ENCODE measurements around the gene ALPP.
"Not testable (repeated sequence)": the region's sequence is repeated elsewhere in the genome, so short reads cannot be mapped to it uniquely, and the experiment has no call there.

ALPP gene

GRCh38 chr2:232367016-232367415 lies 11.5 kb upstream of the ALPP start:
- Histone ChIP-seq H3K9ac (ENCODE audit: low read depth, low read length) (no peak overlapping the region), H3K36me3 (ENCODE audit: insufficient read depth, low read length) (no peaks in the 10 kb centered on the region), H3K4me3 (ENCODE audit: low read length) (no peak overlapping the region), H3K9me3 (ENCODE audit: insufficient read depth, low read depth, low read length) (no peaks in the 10 kb centered on the region), H3K4me1 (ENCODE audit: insufficient read depth, low read length) (peaks cover 11% of the 10 kb centered on the region), H3K27me3 (ENCODE audit: insufficient read depth, low read length) (no peaks in the 10 kb centered on the region), H3K27ac (ENCODE audit: low read depth, low read length) (no peak overlapping the region)
- 85% methylated on average over 7 of the region's 7 CpGs for WGBS

- H3K27me3 ChIP-seq (ENCODE audit: insufficient read depth, low read length): no peaks in the 10 kb centered on the region
- no peak overlapping the region for H3K27ac ChIP-seq (ENCODE audit: low read depth, low read length)
- H3K9ac ChIP-seq (ENCODE audit: low read depth, low read length): no peak overlapping the region
- peaks cover 11% of the 10 kb centered on the region for H3K4me1 ChIP-seq (ENCODE audit: insufficient read depth, low read length)
- no peak overlapping the region for H3K4me3 ChIP-seq (ENCODE audit: low read length)
- 75% methylated on average over 13 of the region's 13 CpGs for WGBS
- no peaks in the 10 kb centered on the region for H3K36me3 ChIP-seq (ENCODE audit: insufficient read depth, low read length)
- H3K9me3 ChIP-seq (ENCODE audit: insufficient read depth, low read depth, low read length): no peaks in the 10 kb centered on the region
Observed at GRCh38 chr2:232367591-232368233, 10.8 kb upstream of the ALPP start.

DNA sequence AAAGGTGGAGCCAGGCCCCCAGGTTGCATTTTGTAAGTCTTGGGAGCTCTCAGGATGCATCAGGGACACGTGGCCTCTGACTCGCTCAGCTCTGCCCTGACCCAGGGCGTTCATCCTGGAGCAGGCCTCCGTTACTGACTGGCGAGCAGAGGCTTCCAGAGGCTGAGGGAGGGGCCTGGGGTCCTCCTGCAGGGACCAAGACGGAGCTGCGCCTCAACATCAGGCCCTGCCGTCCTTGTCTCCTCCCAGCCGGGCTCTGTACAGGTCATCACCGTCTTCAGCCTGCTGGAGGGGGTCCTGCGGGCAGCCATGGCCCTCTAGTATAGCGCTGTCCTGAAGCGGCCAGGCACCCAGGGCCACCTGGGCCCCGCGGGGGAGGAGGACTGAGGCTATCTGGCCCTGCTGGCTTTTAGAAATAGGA lies 10.2 kb upstream of the ALPP start:
- Histone ChIP-seq H3K4me1 (ENCODE audit: insufficient read depth, low read length) (peaks cover 11% of the 10 kb centered on the region), H3K9ac (ENCODE audit: low read depth, low read length) (no peak overlapping the region), H3K27me3 (ENCODE audit: insufficient read depth, low read length) (no peaks in the 10 kb centered on the region), H3K4me3 (ENCODE audit: low read length) (no peak overlapping the region), H3K36me3 (ENCODE audit: insufficient read depth, low read length) (no peaks in the 10 kb centered on the region), H3K27ac (ENCODE audit: low read depth, low read length) (no peak overlapping the region), H3K9me3 (ENCODE audit: insufficient read depth, low read depth, low read length) (no peaks in the 10 kb centered on the region)
- WGBS: 82% methylated on average over 15 of the region's 15 CpGs

DNA sequence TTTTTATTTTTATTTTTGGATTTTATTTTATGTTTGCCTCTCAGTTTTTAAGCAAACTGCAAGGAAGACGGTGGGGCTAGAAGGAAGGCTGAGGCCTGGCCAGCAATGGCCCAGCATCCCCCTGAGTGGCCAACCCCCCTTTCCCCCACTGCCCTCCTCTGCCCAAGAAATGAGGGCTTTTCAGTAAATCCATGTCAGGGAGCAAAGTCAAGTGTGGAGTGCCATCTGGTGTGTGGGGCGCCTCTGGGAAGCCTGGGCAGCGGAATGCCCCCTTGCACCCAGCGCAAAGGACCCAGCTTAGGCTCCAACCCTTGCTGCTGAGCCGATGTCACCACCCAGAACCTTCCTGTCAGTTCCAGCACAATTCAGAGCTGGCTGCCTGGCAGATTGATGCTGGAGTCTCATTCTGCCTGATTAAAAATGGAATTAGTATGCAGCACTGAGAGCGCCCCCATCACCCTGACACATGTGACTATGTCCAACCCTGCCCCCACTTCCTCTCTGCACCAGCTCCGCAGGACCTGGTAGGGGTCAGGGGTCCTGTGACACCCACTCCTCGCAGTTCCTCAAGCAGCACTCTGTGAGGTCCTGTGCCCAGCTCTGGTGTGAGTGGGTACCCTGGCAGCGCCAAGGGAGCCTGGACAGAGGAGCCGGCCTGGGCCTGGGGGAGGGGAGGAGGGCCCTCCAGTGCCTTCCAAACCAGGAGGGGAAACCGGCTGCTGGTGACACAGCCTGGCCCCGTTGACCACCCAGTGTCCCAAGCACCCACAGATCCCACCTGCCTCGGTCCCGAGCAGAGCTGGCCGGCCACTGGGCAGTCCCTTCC lies 9.2 kb upstream of the ALPP start:
- no peaks in the 10 kb centered on the region for H3K36me3 ChIP-seq (ENCODE audit: insufficient read depth, low read length)
- peaks cover 15% of the 10 kb centered on the region for H3K4me1 ChIP-seq (ENCODE audit: insufficient read depth, low read length)
- no peak overlapping the region for H3K4me3 ChIP-seq (ENCODE audit: low read length)
- no peak overlapping the region for H3K9ac ChIP-seq (ENCODE audit: low read depth, low read length)
- H3K27ac ChIP-seq (ENCODE audit: low read depth, low read length): no peak overlapping the region
- 85% methylated on average over 15 of the region's 15 CpGs for WGBS
- H3K9me3 ChIP-seq (ENCODE audit: insufficient read depth, low read depth, low read length): no peaks in the 10 kb centered on the region
- no peaks in the 10 kb centered on the region for H3K27me3 ChIP-seq (ENCODE audit: insufficient read depth, low read length)

DNA sequence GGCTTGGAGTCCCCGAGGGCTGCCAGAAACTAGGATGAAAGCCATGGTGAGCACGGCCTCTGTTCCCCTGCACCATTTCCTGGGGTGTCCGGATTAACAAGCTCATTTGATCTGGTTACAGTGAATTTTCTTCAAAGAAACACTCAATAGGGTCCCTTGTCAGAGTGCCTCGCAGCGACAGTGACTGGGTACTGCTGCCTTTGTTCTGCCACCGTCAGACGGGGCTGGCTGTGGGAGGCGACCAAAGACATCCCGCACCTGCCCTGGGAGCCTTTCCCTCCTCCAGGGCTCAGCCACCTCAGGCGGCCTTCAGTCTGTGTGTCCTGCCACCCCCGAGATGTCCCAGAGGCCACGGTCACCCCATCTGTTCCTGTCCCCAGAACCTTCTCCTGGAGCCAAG lies 8.5 kb upstream of the ALPP start:
- not testable (repeated sequence) for H3K36me3 ChIP-seq (ENCODE audit: insufficient read depth, low read length); H3K4me3 ChIP-seq (ENCODE audit: low read length); H3K9me3 ChIP-seq (ENCODE audit: insufficient read depth, low read depth, low read length); H3K27ac ChIP-seq (ENCODE audit: low read depth, low read length); H3K9ac ChIP-seq (ENCODE audit: low read depth, low read length); H3K27me3 ChIP-seq (ENCODE audit: insufficient read depth, low read length)
- 7% methylated on average over 6 of the region's 12 CpGs for WGBS
- peaks cover 18% of the 10 kb centered on the region for H3K4me1 ChIP-seq (ENCODE audit: insufficient read depth, low read length)

DNA sequence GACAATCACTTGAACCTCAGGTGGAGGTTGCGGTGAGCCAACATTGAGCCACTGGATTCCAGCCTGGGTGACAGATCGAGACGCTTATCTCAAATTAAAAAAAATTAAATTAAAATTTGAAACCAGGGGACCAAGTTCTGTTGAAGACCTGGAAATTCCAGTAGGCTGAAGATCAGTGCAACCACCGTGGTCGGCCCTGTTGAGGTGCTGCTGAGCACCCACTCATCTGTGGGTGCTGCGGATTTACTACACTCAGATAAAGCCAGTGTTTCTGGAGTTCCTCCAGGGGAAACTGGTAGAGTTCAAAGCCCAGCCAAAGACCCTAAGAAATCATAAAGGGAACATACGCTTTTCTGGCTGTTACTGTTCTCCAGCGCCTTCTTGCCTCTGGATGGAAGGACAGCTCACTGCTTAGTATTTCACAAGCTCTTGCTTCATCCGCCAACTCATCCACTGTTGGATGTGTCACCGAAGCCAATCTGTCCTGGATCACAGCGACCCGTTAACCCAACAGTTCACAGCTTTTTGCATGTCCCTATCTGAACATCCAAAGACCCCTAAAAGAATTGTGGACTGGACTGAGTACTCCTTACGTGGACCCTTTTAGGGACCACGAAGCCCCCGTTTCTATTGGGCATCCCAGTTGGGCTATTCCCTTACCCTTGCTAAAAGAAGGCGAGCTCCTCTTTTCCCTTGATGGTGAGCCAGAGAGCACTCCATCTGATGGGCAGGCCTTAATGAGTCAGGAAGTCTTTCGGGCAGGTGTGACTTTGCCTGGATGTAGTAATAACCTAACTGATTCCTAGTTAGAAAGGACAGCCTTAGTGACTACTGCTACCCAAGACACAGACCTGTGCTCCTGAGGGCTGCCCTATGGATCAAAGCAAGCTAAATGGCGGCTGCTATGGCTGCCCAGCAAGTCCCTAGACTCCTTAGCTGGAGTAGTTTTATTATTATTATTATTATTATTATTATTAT lies 6.0 kb upstream of the ALPP start:
- 94% methylated on average over 17 of the region's 18 CpGs for WGBS
- H3K27me3 ChIP-seq (ENCODE audit: insufficient read depth, low read length): no peaks in the 10 kb centered on the region
- no peak overlapping the region for H3K27ac ChIP-seq (ENCODE audit: low read depth, low read length)

DNA sequence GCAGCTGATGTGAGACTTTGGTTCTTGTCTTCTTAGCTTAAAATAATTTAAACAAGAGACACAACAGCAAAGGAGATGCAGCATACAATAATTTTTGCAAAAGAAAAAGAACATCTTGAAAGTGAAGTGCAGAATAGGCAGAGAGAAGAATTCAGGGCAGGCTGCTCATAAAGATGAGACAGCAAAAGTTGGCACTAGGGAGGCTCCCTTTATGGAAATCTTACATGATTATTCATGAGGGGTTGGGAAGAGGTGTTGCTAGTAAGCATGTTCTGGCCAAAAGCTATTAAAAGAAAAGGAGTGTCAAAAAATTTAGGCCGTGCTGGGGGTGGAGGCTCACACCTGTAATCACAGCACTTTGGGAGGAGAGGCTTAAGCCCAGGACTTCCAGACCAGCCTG lies 4.2 kb upstream of the ALPP start:
- no peaks in the 10 kb centered on the region for H3K36me3 ChIP-seq (ENCODE audit: insufficient read depth, low read length)

More for the DNA sequence above, 6.0 kb upstream of the ALPP start:
- H3K4me3 ChIP-seq (ENCODE audit: low read length): no peak overlapping the region
- no peaks in the 10 kb centered on the region for H3K36me3 ChIP-seq (ENCODE audit: insufficient read depth, low read length)
- no peak overlapping the region for H3K9ac ChIP-seq (ENCODE audit: low read depth, low read length)
- peaks cover 19% of the 10 kb centered on the region for H3K4me1 ChIP-seq (ENCODE audit: insufficient read depth, low read length)
- no peaks in the 10 kb centered on the region for H3K9me3 ChIP-seq (ENCODE audit: insufficient read depth, low read depth, low read length)

GRCh38 chr2:232375164-232375563 lies 3.4 kb upstream of the ALPP start:
- no peaks in the 10 kb centered on the region for H3K36me3 ChIP-seq (ENCODE audit: insufficient read depth, low read length)
- 35% methylated on average over 12 of the region's 12 CpGs for WGBS

More for the DNA sequence above, 4.2 kb upstream of the ALPP start:
- Histone ChIP-seq H3K4me1 (ENCODE audit: insufficient read depth, low read length) (peaks cover 12% of the 10 kb centered on the region), H3K4me3 (ENCODE audit: low read length) (no peak overlapping the region), H3K9ac (ENCODE audit: low read depth, low read length) (no peak overlapping the region), H3K9me3 (ENCODE audit: insufficient read depth, low read depth, low read length) (no peaks in the 10 kb centered on the region), H3K27me3 (ENCODE audit: insufficient read depth, low read length) (no peaks in the 10 kb centered on the region), H3K27ac (ENCODE audit: low read depth, low read length) (peak overlapping the region; percentile 76; the same call in 1 of the 2 replicates)
- 89% methylated on average over 1 of the region's 1 CpG for WGBS

DNA sequence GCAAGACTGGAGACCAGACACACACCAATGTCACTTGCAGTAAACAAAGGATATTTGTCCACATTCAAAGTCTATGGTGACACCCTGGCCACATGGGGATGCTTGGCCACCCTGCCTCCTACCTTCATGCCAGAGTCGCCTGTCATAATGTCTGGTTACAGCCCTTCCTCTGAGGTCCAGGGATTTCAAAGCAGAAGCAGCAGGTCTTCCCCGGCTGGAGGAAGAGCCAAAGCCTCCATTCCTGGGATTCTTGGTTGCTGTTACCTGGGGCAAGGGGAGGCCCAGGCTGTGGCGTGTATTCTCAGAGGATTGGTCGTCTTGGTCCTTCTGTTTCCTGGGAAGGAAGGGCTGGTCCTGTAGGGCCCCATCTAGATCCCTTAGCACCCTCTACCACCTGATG lies 2.3 kb upstream of the ALPP start:
- no peaks in the 10 kb centered on the region for H3K36me3 ChIP-seq (ENCODE audit: insufficient read depth, low read length)
- H3K4me3 ChIP-seq (ENCODE audit: low read length): no peak overlapping the region
- H3K9ac ChIP-seq (ENCODE audit: low read depth, low read length): no peak overlapping the region
- 86% methylated on average over 4 of the region's 4 CpGs for WGBS
- H3K9me3 ChIP-seq (ENCODE audit: insufficient read depth, low read depth, low read length): no peaks in the 10 kb centered on the region
- H3K27ac ChIP-seq (ENCODE audit: low read depth, low read length): no peak overlapping the region
- no peaks in the 10 kb centered on the region for H3K27me3 ChIP-seq (ENCODE audit: insufficient read depth, low read length)
- H3K4me1 ChIP-seq (ENCODE audit: insufficient read depth, low read length): peaks cover 8% of the 10 kb centered on the region

More at GRCh38 chr2:232375164-232375563, 3.4 kb upstream of the ALPP start:
- Histone ChIP-seq H3K27me3 (ENCODE audit: insufficient read depth, low read length) (no peaks in the 10 kb centered on the region), H3K4me3 (ENCODE audit: low read length) (no peak overlapping the region), H3K9me3 (ENCODE audit: insufficient read depth, low read depth, low read length) (no peaks in the 10 kb centered on the region), H3K4me1 (ENCODE audit: insufficient read depth, low read length) (peaks cover 8% of the 10 kb centered on the region), H3K27ac (ENCODE audit: low read depth, low read length) (peak overlapping the region; percentile 76; the same call in 1 of the 2 replicates), H3K9ac (ENCODE audit: low read depth, low read length) (no peak overlapping the region)

DNA sequence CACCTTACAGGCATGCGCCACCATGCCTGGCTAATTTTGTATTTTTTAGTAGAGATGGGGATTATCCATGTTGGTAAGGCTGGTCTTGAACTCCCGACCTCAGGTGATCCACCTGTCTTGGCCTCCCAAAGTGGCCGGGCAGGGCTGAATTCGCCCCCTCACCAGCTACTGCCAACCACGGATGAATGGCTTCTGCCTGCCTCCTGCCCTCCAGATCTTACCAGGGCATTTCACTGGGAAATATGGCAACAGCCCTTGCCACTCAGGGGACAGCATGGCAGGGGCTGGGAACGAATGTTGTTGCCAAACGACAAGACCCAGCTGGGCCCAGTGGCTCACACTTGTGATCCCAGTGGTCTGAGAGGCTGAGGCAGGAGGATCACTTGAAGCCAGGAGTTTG lies 1.8 kb upstream of the ALPP start:
- H3K4me3 ChIP-seq (ENCODE audit: low read length): no peak overlapping the region
- 95% methylated on average over 7 of the region's 7 CpGs for WGBS
- no peak overlapping the region for H3K27ac ChIP-seq (ENCODE audit: low read depth, low read length)
- no peaks in the 10 kb centered on the region for H3K9me3 ChIP-seq (ENCODE audit: insufficient read depth, low read depth, low read length)
- H3K36me3 ChIP-seq (ENCODE audit: insufficient read depth, low read length): no peaks in the 10 kb centered on the region
- 0 out of 2 replicates have a peak, but pooled peaks cover under 1% of the 10 kb centered on the region for H3K27me3 ChIP-seq (ENCODE audit: insufficient read depth, low read length)
- peaks cover 8% of the 10 kb centered on the region for H3K4me1 ChIP-seq (ENCODE audit: insufficient read depth, low read length)
- no peak overlapping the region for H3K9ac ChIP-seq (ENCODE audit: low read depth, low read length)

All from HUES64 (cell line).